Measurements from ENCODE around the gene GOLGA8T. TPM values are rescaled to one million over a fixed set of nuclear protein-coding genes. Genes with fewer than 3 reads are reported as not detected.
"Not testable (repeated sequence)": the region's sequence is repeated elsewhere in the genome, so short reads cannot be mapped to it uniquely, and the experiment has no call there.

Gene GOLGA8T
- total RNA-seq, 2 experiments from 2014 or later: 0.19 TPM; not detected in 1

- POLR2A ChIA-PET; H3K27me3 Mint-ChIP-seq; DNase-seq; H3K27ac Mint-ChIP-seq; H3K36me3 Mint-ChIP-seq; H3K4me3 Mint-ChIP-seq; CTCF ChIA-PET; H3K9me3 Mint-ChIP-seq; H3K4me1 Mint-ChIP-seq (ENCODE audit: low read depth); intact Hi-C loops (cut with micrococcal nuclease): not testable (repeated sequence)
Measured at GRCh38 chr15:30167886-30168285, 33.0 kb downstream of the GOLGA8T start.

GRCh38 chr15:30171452-30171851 is 36.6 kb downstream of the GOLGA8T start:
- H3K9me3 Mint-ChIP-seq; intact Hi-C loops (cut with micrococcal nuclease); H3K27me3 Mint-ChIP-seq; H3K27ac Mint-ChIP-seq; H3K4me3 Mint-ChIP-seq; H3K4me1 Mint-ChIP-seq (ENCODE audit: low read depth); POLR2A ChIA-PET; DNase-seq; H3K36me3 Mint-ChIP-seq; CTCF ChIA-PET: not testable (repeated sequence)

GRCh38 chr15:30173041-30173608 is 38.3 kb downstream of the GOLGA8T start:
- H3K4me1 Mint-ChIP-seq (ENCODE audit: low read depth); CTCF ChIA-PET; POLR2A ChIA-PET; intact Hi-C loops (cut with micrococcal nuclease); H3K27me3 Mint-ChIP-seq; H3K27ac Mint-ChIP-seq; H3K36me3 Mint-ChIP-seq; H3K9me3 Mint-ChIP-seq; H3K4me3 Mint-ChIP-seq: not testable (repeated sequence)
- DNase-seq: peak; percentile 92

GRCh38 chr15:30175291-30175690 is 40.4 kb downstream of the GOLGA8T start:
- H3K27me3 Mint-ChIP-seq; CTCF ChIA-PET; POLR2A ChIA-PET; H3K27ac Mint-ChIP-seq; H3K4me1 Mint-ChIP-seq (ENCODE audit: low read depth); DNase-seq; H3K9me3 Mint-ChIP-seq; H3K4me3 Mint-ChIP-seq; H3K36me3 Mint-ChIP-seq; intact Hi-C loops (cut with micrococcal nuclease): not testable (repeated sequence)

- DNase-seq; H3K36me3 Mint-ChIP-seq; H3K27ac Mint-ChIP-seq; H3K9me3 Mint-ChIP-seq; H3K4me1 Mint-ChIP-seq (ENCODE audit: low read depth); H3K27me3 Mint-ChIP-seq; CTCF ChIA-PET; POLR2A ChIA-PET; intact Hi-C loops (cut with micrococcal nuclease); H3K4me3 Mint-ChIP-seq: not testable (repeated sequence)
Measured at GRCh38 chr15:30176613-30177012, 41.8 kb downstream of the GOLGA8T start.

GRCh38 chr15:30179814-30180213 is 45.0 kb downstream of the GOLGA8T start:
- H3K36me3 Mint-ChIP-seq; intact Hi-C loops (cut with micrococcal nuclease); H3K27me3 Mint-ChIP-seq; H3K4me3 Mint-ChIP-seq; DNase-seq; CTCF ChIA-PET; POLR2A ChIA-PET; H3K4me1 Mint-ChIP-seq (ENCODE audit: low read depth); H3K9me3 Mint-ChIP-seq; H3K27ac Mint-ChIP-seq: not testable (repeated sequence)

GRCh38 chr15:30185495-30185894 is 50.6 kb downstream of the GOLGA8T start:
- DNase-seq; POLR2A ChIA-PET; H3K27ac Mint-ChIP-seq; intact Hi-C loops (cut with micrococcal nuclease); H3K4me1 Mint-ChIP-seq (ENCODE audit: low read depth); H3K27me3 Mint-ChIP-seq; H3K36me3 Mint-ChIP-seq; CTCF ChIA-PET; H3K9me3 Mint-ChIP-seq; H3K4me3 Mint-ChIP-seq: not testable (repeated sequence)

- intact Hi-C loops (cut with micrococcal nuclease); DNase-seq; H3K36me3 Mint-ChIP-seq; CTCF ChIA-PET; H3K4me3 Mint-ChIP-seq; H3K9me3 Mint-ChIP-seq; POLR2A ChIA-PET; H3K27me3 Mint-ChIP-seq; H3K4me1 Mint-ChIP-seq (ENCODE audit: low read depth); H3K27ac Mint-ChIP-seq: not testable (repeated sequence)
Measured at GRCh38 chr15:30187429-30187828, 52.6 kb downstream of the GOLGA8T start.

GRCh38 chr15:30189754-30190153 is 54.9 kb downstream of the GOLGA8T start:
- POLR2A ChIA-PET; H3K36me3 Mint-ChIP-seq; DNase-seq; CTCF ChIA-PET; H3K27ac Mint-ChIP-seq; intact Hi-C loops (cut with micrococcal nuclease); H3K9me3 Mint-ChIP-seq; H3K27me3 Mint-ChIP-seq; H3K4me1 Mint-ChIP-seq (ENCODE audit: low read depth); H3K4me3 Mint-ChIP-seq: not testable (repeated sequence)

GRCh38 chr15:30191143-30191542 is 56.3 kb downstream of the GOLGA8T start:
- DNase-seq; H3K4me1 Mint-ChIP-seq (ENCODE audit: low read depth); H3K9me3 Mint-ChIP-seq; H3K27me3 Mint-ChIP-seq; H3K4me3 Mint-ChIP-seq; CTCF ChIA-PET; POLR2A ChIA-PET; intact Hi-C loops (cut with micrococcal nuclease); H3K27ac Mint-ChIP-seq; H3K36me3 Mint-ChIP-seq: not testable (repeated sequence)

- POLR2A ChIA-PET; H3K27me3 Mint-ChIP-seq; H3K9me3 Mint-ChIP-seq; H3K36me3 Mint-ChIP-seq; DNase-seq; H3K27ac Mint-ChIP-seq; H3K4me3 Mint-ChIP-seq; CTCF ChIA-PET; H3K4me1 Mint-ChIP-seq (ENCODE audit: low read depth); intact Hi-C loops (cut with micrococcal nuclease): not testable (repeated sequence)
Measured at GRCh38 chr15:30191639-30192038, 56.8 kb downstream of the GOLGA8T start.

- H3K36me3 Mint-ChIP-seq; H3K9me3 Mint-ChIP-seq; H3K27ac Mint-ChIP-seq; POLR2A ChIA-PET; H3K4me1 Mint-ChIP-seq (ENCODE audit: low read depth); CTCF ChIA-PET; H3K27me3 Mint-ChIP-seq; DNase-seq; intact Hi-C loops (cut with micrococcal nuclease); H3K4me3 Mint-ChIP-seq: not testable (repeated sequence)
Measured at GRCh38 chr15:30192119-30192745, 57.4 kb downstream of the GOLGA8T start.

GRCh38 chr15:30192892-30193291 is 58.0 kb downstream of the GOLGA8T start:
- DNase-seq; CTCF ChIA-PET; POLR2A ChIA-PET; H3K4me1 Mint-ChIP-seq (ENCODE audit: low read depth); H3K4me3 Mint-ChIP-seq; H3K36me3 Mint-ChIP-seq; intact Hi-C loops (cut with micrococcal nuclease); H3K27me3 Mint-ChIP-seq; H3K9me3 Mint-ChIP-seq; H3K27ac Mint-ChIP-seq: not testable (repeated sequence)

Measured in activated CD4-positive, alpha-beta memory T cell treated with anti-CD3 and anti-CD28 coated beads for 36 hours (primary cell).